Inferior parietal cortex (tissue), 1 donor: ENCODE measurements around the gene CEP170.

Experiments
- DNase-seq: peaks from one replicate; pipeline ENCODE4 v3.0.0-alpha.2; 2016; ENCODE audit errors: extremely low spot score

CEP170 gene

GRCh38 chr1:243267914-243268653, 13.0 kb upstream of the CEP170 start:
- DNase-seq, result no peak

- DNase-seq, result no peak
Observed at GRCh38 chr1:243267471-243267880, 12.4 kb upstream of the CEP170 start.

GRCh38 chr1:243266231-243266630, 11.2 kb upstream of the CEP170 start:
- no peak for DNase-seq

- peak; percentile 15 for DNase-seq
Observed at GRCh38 chr1:243264717-243265116, 9.6 kb upstream of the CEP170 start.

GRCh38 chr1:243261390-243261789, 6.3 kb upstream of the CEP170 start:
- DNase-seq, result no peak

GRCh38 chr1:243260221-243260880, 5.3 kb upstream of the CEP170 start:
- DNase-seq, result no peak

- DNase-seq, result no peak
Observed at GRCh38 chr1:243258731-243259130, 3.6 kb upstream of the CEP170 start.

- no peak for DNase-seq
Observed at GRCh38 chr1:243257189-243257588, 2.1 kb upstream of the CEP170 start.

GRCh38 chr1:243256590-243256989, 1.5 kb upstream of the CEP170 start:
- no peak for DNase-seq

GRCh38 chr1:243255791-243256512, 871 bp upstream of the CEP170 start, which contains the start of gene SDCCAG8:
Gene SDCCAG8, plus strand, starts transcription at chr1:243256041. Its CDS starts 133 bp downstream, at chr1:243256174.
- peak; percentile 100 for DNase-seq

- DNase-seq, result peak; percentile 71
Observed at GRCh38 chr1:243254233-243254926, 701 bp downstream of the CEP170 start.

- no peak for DNase-seq
Observed at GRCh38 chr1:243253926-243254232, 1.2 kb downstream of the CEP170 start.

- peak; percentile 25 for DNase-seq
Observed at GRCh38 chr1:243253211-243253925, 1.7 kb downstream of the CEP170 start.

GRCh38 chr1:243251539-243251938, 3.5 kb downstream of the CEP170 start:
- DNase-seq, result no peak

- DNase-seq, result no peak
Observed at GRCh38 chr1:243250102-243250501, 5.0 kb downstream of the CEP170 start.

- no peak for DNase-seq
Observed at GRCh38 chr1:243249214-243249613, 5.9 kb downstream of the CEP170 start.

- DNase-seq, result no peak
Observed at GRCh38 chr1:243247901-243248300, 7.2 kb downstream of the CEP170 start.

GRCh38 chr1:243246916-243247315, 8.2 kb downstream of the CEP170 start:
- no peak for DNase-seq

- no peak for DNase-seq
Observed at GRCh38 chr1:243244432-243244841, 10.6 kb downstream of the CEP170 start.

GRCh38 chr1:243236604-243237252, 18.4 kb downstream of the CEP170 start:
- DNase-seq, result no peak
